Sigmoid colon (tissue), 7 donors: ENCODE data around the gene NANS. TPM values are rescaled to one million over a fixed set of nuclear protein-coding genes. Genes with fewer than 3 reads are reported as not detected.

Experiments used
- DNase-seq: peaks from one replicate; pipeline ENCODE4 v3.0.0-alpha.2; 2019
- H3K27ac ChIP-seq, 4 donors: fragments of 200-600 bp; sonication (generic); one replicate each; pipeline ENCODE4 v1.5.1; 2016 to 2019; ENCODE audit warnings: mild to moderate bottlenecking in 1 of 4
- H3K27me3 ChIP-seq, 3 donors: fragments of 200-600 bp; sonication (generic); one replicate each; pipeline ENCODE4 v1.5.1; 2019; ENCODE audit warnings: mild to moderate bottlenecking in 1 of 3
- H3K36me3 ChIP-seq, 4 donors: fragments of 200-600 bp; sonication (generic); one replicate each; pipeline ENCODE4 v1.5.1; 2016 to 2019
- H3K4me1 ChIP-seq, 4 donors: fragments of 200-600 bp; sonication (generic); one replicate each; pipeline ENCODE4 v1.5.1; 2017 to 2019
- H3K4me3 ChIP-seq, 4 donors: fragments of 200-600 bp; sonication (generic); one replicate each; pipeline ENCODE4 v1.5.1; 2017 to 2019; ENCODE audit warnings: mild to moderate bottlenecking in 2 of 4, moderate library complexity in 1 of 4
- H3K9me3 ChIP-seq, 4 donors: fragments of 200-600 bp in 3 of 4; sonication (generic) in 3 of 4; one replicate each; pipeline versions ENCODE4 v1.5.1 to v1.6.1; 2013 to 2019
- CTCF ChIP-seq, 4 experiments: fragments of 450-650 bp in 3 of 4; fragments of 200-600 bp in 1 of 4; IDR thresholded peaks; one replicate each; pipeline ENCODE4 v1.5.1; 2016 to 2019; ENCODE audit warnings: antibody characterized with exemption in 4 of 4, mild to moderate bottlenecking in 3 of 4, moderate library complexity in 2 of 4
- EP300 ChIP-seq, 4 donors: sonication (generic); formaldehyde crosslinking; IDR thresholded peaks; one replicate each; pipeline ENCODE4 v1.6.1; 2017; ENCODE audit warnings: antibody characterized with exemption in 4 of 4
- POLR2A ChIP-seq, 2 donors: fragments of 450-650 bp; IDR thresholded peaks; one replicate each; pipeline ENCODE4 v1.6.1; 2016; ENCODE audit warnings: antibody characterized with exemption in 2 of 2, mild to moderate bottlenecking in 2 of 2, moderate library complexity in 2 of 2
- POLR2AphosphoS5 ChIP-seq, 4 donors: sonication (generic); formaldehyde crosslinking; IDR thresholded peaks; one replicate each; pipeline ENCODE4 v1.6.1; 2017; ENCODE audit warnings: antibody characterized with exemption in 4 of 4
- WGBS, 2 donors: extraction: QIAGEN DNeasy Blood & Tissue Kit; methylation state at CpG; one replicate each; pipeline ENCODE4 v1.1.7; 2013; 5-methylcytosine and 5-hydroxymethylcytosine counted together
- intact Hi-C: fragments of 100-400 bp; cut with DNase I; formaldehyde crosslinking; loops from one replicate; pipeline ENCODE4 v1.15.1; 2023
- polyA plus RNA-seq, 3 donors: library from polyadenylated mRNA; stranded (reverse); fragments of 200-250 nt; gene quantifications; one replicate each; pipeline ENCODE4 v1.2.3, GENCODE V29; 2013
- total RNA-seq, 4 donors: library from RNA; depleted of rRNA; stranded (reverse); fragments of >200 nt; gene quantifications; one replicate each; pipeline ENCODE4 v1.1.0, GENCODE V29; 2016
- donor health status: healthy with polysubstance abuse.
- donor health status: Bipolar disorder and iron deficiency.
- donor health status: healthy.

NANS gene
- total and polyA plus RNA-seq, 7 donors, result 24.6 to 470 (median 38.1) TPM

- DNase-seq, result no peak
- no peaks in the 10 kb centered on the region for H3K27me3 ChIP-seq
- intact Hi-C loops, result no loop called here
- H3K4me1 ChIP-seq, result peaks cover 0 to 6% (median 5%) of the 10 kb centered on the region in 4 donors
- no peaks in the 10 kb centered on the region for H3K36me3 ChIP-seq
- H3K27ac ChIP-seq, result peak overlapping the region in 2 of 4 donors; percentile 4 to 14
- no peak for TF ChIP-seq POLR2AphosphoS5 (IDR thresholded peaks at IDR 0.05)
- TF ChIP-seq EP300 (IDR thresholded peaks at IDR 0.05), result no peak
- TF ChIP-seq POLR2A (IDR thresholded peaks at IDR 0.05), result no peak
- no peak for TF ChIP-seq CTCF (IDR thresholded peaks at IDR 0.05)
- H3K9me3 ChIP-seq, result no peaks in the 10 kb centered on the region
- no peak overlapping the region for H3K4me3 ChIP-seq
These were observed 19.2 kb upstream of the NANS start for GRCh38 chr9:98037357-98037756.

GRCh38 chr9:98038958-98039357, 17.6 kb upstream of the NANS start:
- no peak for TF ChIP-seq POLR2AphosphoS5 (IDR thresholded peaks at IDR 0.05)
- TF ChIP-seq CTCF (IDR thresholded peaks at IDR 0.05), result no peak
- no peak for TF ChIP-seq EP300 (IDR thresholded peaks at IDR 0.05)
- TF ChIP-seq POLR2A (IDR thresholded peaks at IDR 0.05), result no peak
- intact Hi-C loops, result no loop called here
- no peak overlapping the region for H3K4me3 ChIP-seq
- no peak for DNase-seq
- no peak overlapping the region for H3K27ac ChIP-seq
- no peaks in the 10 kb centered on the region for H3K9me3 ChIP-seq
- H3K27me3 ChIP-seq, result no peaks in the 10 kb centered on the region
- 73 to 75% methylated on average over 8 of the region's 8 CpGs for WGBS, 2 donors
- no peaks in the 10 kb centered on the region for H3K36me3 ChIP-seq
- H3K4me1 ChIP-seq, result peaks cover 0 to 6% (median 5%) of the 10 kb centered on the region in 4 donors

GRCh38 chr9:98039607-98040017, 16.9 kb upstream of the NANS start:
- Histone ChIP-seq H3K36me3 (no peaks in the 10 kb centered on the region), H3K9me3 (no peaks in the 10 kb centered on the region), H3K27ac (no peak overlapping the region), H3K4me1 (peaks cover 0 to 4% (median 2%) of the 10 kb centered on the region in 4 donors), H3K4me3 (no peak overlapping the region), H3K27me3 (no peaks in the 10 kb centered on the region)
- no peak for DNase-seq
- TF ChIP-seq EP300 (IDR thresholded peaks at IDR 0.05) (no peak), POLR2AphosphoS5 (IDR thresholded peaks at IDR 0.05) (no peak), POLR2A (IDR thresholded peaks at IDR 0.05) (no peak), CTCF (IDR thresholded peaks at IDR 0.05) (no peak)
- WGBS, 2 donors, result 43 to 68% methylated on average over 10 of the region's 10 CpGs
- intact Hi-C loops, result no loop called here

- WGBS, 2 donors, result 37 to 69% methylated on average over 6 of the region's 6 CpGs
These were observed 16.3 kb upstream of the NANS start for GRCh38 chr9:98040212-98040611.

More at GRCh38 chr9:98040212-98040611, 16.3 kb upstream of the NANS start:
- Histone ChIP-seq H3K9me3 (no peaks in the 10 kb centered on the region), H3K36me3 (no peaks in the 10 kb centered on the region), H3K27ac (no peak overlapping the region), H3K4me1 (no peaks in the 10 kb centered on the region), H3K27me3 (no peaks in the 10 kb centered on the region), H3K4me3 (no peak overlapping the region)
- intact Hi-C loops, result no loop called here
- no peak for DNase-seq
- TF ChIP-seq EP300 (IDR thresholded peaks at IDR 0.05) (no peak), POLR2AphosphoS5 (IDR thresholded peaks at IDR 0.05) (no peak), CTCF (IDR thresholded peaks at IDR 0.05) (no peak), POLR2A (IDR thresholded peaks at IDR 0.05) (no peak)
